Nephron (organoid): ENCODE results near the gene SEC24A.
A peak's percentile ranks its signal among the peaks of the same experiment; 100 is the strongest.
"Not testable (repeated sequence)": the region's sequence is repeated elsewhere in the genome, so short reads cannot be mapped to it uniquely, and the experiment has no call there.

ENCODE experiments used
- H3K27ac Mint-ChIP-seq, 3 experiments: 2 replicates each; pipeline ENCODE4 v1.8.0; 2020; ENCODE audit warnings: mixed read lengths in 3 of 3, mild to moderate bottlenecking in 2 of 3, moderate library complexity in 1 of 3
- H3K27me3 Mint-ChIP-seq: 2 replicates; pipeline ENCODE4 v1.8.0; 2021; ENCODE audit warnings: low read depth, mild to moderate bottlenecking, moderate library complexity, mixed read lengths
- H3K36me3 Mint-ChIP-seq: 2 replicates; pipeline ENCODE4 v1.8.0; 2020; ENCODE audit warnings: low read depth, mixed read lengths
- H3K4me1 Mint-ChIP-seq: 2 replicates; pipeline ENCODE4 v1.8.0; 2020; ENCODE audit warnings: mixed read lengths
- H3K4me3 Mint-ChIP-seq, 3 experiments: 2 replicates each; pipeline ENCODE4 v1.8.0; 2020; ENCODE audit warnings: mild to moderate bottlenecking in 3 of 3, mixed read lengths in 3 of 3, moderate library complexity in 2 of 3
- H3K9me3 Mint-ChIP-seq: 2 replicates; pipeline ENCODE4 v1.8.0; 2020; ENCODE audit warnings: mixed read lengths
- TF ChIP-seq, protein P1 (sequence below), 3 experiments: fragments of 200-600 bp; sonication (generic); IDR thresholded peaks; one replicate each; pipeline ENCODE4 v1.5.0; 2021; ENCODE audit warnings: antibody characterized with exemption in 3 of 3; ENCODE audit not compliant: unreplicated experiment in 3 of 3

Gene SEC24A

DNA sequence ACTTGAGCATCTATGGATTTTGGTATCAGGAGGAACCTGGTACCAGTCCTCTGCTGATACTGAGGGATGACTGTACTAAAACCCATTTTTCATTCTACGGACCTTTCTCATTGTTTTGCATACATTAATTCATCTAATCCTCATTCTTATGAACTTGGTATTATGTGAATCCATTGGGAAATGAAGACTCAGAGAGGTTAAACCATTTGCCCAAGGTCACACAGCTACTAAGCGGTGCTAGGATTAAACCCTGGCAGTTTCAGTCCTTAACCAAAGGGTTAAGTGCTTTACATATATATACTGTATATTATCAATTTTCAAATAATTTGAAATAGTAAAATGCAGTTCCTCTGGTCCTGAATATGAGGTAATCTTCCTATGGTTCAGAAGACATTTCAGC is 93.5 kb downstream of the SEC24A start:
- H3K9me3 Mint-ChIP-seq = no peaks in the 10 kb centered on the region
- H3K4me1 Mint-ChIP-seq = peaks cover 11% of the 10 kb centered on the region
- TF ChIP-seq, protein P1, sequence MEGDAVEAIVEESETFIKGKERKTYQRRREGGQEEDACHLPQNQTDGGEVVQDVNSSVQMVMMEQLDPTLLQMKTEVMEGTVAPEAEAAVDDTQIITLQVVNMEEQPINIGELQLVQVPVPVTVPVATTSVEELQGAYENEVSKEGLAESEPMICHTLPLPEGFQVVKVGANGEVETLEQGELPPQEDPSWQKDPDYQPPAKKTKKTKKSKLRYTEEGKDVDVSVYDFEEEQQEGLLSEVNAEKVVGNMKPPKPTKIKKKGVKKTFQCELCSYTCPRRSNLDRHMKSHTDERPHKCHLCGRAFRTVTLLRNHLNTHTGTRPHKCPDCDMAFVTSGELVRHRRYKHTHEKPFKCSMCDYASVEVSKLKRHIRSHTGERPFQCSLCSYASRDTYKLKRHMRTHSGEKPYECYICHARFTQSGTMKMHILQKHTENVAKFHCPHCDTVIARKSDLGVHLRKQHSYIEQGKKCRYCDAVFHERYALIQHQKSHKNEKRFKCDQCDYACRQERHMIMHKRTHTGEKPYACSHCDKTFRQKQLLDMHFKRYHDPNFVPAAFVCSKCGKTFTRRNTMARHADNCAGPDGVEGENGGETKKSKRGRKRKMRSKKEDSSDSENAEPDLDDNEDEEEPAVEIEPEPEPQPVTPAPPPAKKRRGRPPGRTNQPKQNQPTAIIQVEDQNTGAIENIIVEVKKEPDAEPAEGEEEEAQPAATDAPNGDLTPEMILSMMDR (IDR thresholded peaks at IDR 0.05; ENCODE audit: unreplicated experiment in 3 of 3) = no peak
- H3K36me3 Mint-ChIP-seq = peaks cover 15% of the 10 kb centered on the region
- no peak overlapping the region for H3K27ac Mint-ChIP-seq
- peak overlapping the region in 1 of 3 experiments; percentile 45 for H3K4me3 Mint-ChIP-seq
- no peaks in the 10 kb centered on the region for H3K27me3 Mint-ChIP-seq

- Mint-ChIP-seq H3K27me3 (peaks cover 3% of the 10 kb centered on the region), H3K4me3 (no peak overlapping the region), H3K9me3 (no peaks in the 10 kb centered on the region), H3K36me3 (peaks cover 15% of the 10 kb centered on the region), H3K27ac (no peak overlapping the region), H3K4me1 (no peaks in the 10 kb centered on the region)
- TF ChIP-seq, protein P1 (IDR thresholded peaks at IDR 0.05; ENCODE audit: unreplicated experiment in 3 of 3) = no peak
Measured at GRCh38 chr5:134749415-134749814, 100.8 kb downstream of the SEC24A start.

DNA sequence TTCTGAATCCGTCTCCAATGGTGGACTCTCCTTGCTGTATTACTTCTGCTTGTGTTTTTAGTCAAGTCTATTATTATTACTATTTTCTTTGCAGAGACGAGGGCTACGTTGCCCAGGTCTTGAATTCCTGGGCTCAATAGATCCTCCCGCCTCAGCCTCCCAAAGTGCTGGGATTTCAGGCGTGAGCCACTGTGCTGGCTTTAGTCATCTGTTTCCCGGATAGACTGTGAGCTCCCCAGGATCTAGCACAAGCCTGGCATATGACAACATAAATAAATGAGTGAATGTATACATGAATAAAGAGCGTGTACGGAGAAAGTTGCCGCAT is 109.6 kb downstream of the SEC24A start:
- Mint-ChIP-seq H3K4me1 (peaks cover 26% of the 10 kb centered on the region), H3K36me3 (peaks cover 5% of the 10 kb centered on the region)

GRCh38 chr5:134758504-134759341 is 110.1 kb downstream of the SEC24A start, which contains the start of gene DDX46:
Gene DDX46 (plus strand): TSS chr5:134758779. CDS start chr5:134758939, 160 bp downstream.
- Mint-ChIP-seq H3K27me3 (no peaks in the 10 kb centered on the region), H3K27ac (peak within 1 kb of the TSS; percentile 80 to 96 (median 95)), H3K4me3 (peak within 1 kb of the TSS; percentile 100), H3K36me3 (peaks cover 6% of the 10 kb centered on the region), H3K4me1 (peaks cover 26% of the 10 kb centered on the region), H3K9me3 (no peaks in the 10 kb centered on the region)
- TF ChIP-seq, protein P1 (IDR thresholded peaks at IDR 0.05; ENCODE audit: unreplicated experiment in 3 of 3) = peak; percentile 61 to 81 (median 72)

More for the DNA sequence above, 109.6 kb downstream of the SEC24A start:
- Mint-ChIP-seq H3K4me3 (peak overlapping the region; percentile 100), H3K9me3 (no peaks in the 10 kb centered on the region), H3K27ac (peak overlapping the region in 2 of 3 experiments; percentile 95 to 96), H3K27me3 (no peaks in the 10 kb centered on the region)
- TF ChIP-seq, protein P1 (IDR thresholded peaks at IDR 0.05; ENCODE audit: unreplicated experiment in 3 of 3) = no peak

GRCh38 chr5:134767528-134768291 is 119.1 kb downstream of the SEC24A start:
- peaks cover 50% of the 10 kb centered on the region for H3K36me3 Mint-ChIP-seq
- not testable (repeated sequence) for H3K9me3 Mint-ChIP-seq, H3K4me3 Mint-ChIP-seq, H3K27me3 Mint-ChIP-seq, H3K4me1 Mint-ChIP-seq, H3K27ac Mint-ChIP-seq

GRCh38 chr5:134769206-134769605 is 120.6 kb downstream of the SEC24A start:
- TF ChIP-seq, protein P1 (IDR thresholded peaks at IDR 0.05; ENCODE audit: unreplicated experiment in 3 of 3) = no peak
- H3K9me3 Mint-ChIP-seq = no peaks in the 10 kb centered on the region
- peaks cover 56% of the 10 kb centered on the region for H3K36me3 Mint-ChIP-seq
- no peak overlapping the region for H3K4me3 Mint-ChIP-seq
- no peaks in the 10 kb centered on the region for H3K4me1 Mint-ChIP-seq
- no peak overlapping the region for H3K27ac Mint-ChIP-seq
- H3K27me3 Mint-ChIP-seq = no peaks in the 10 kb centered on the region
